Right lobe of liver (tissue), 4 donors: Measurements from ENCODE around the gene PLOD1.

Experiments
- POLR2A ChIP-seq: fragments of 450-650 bp; IDR thresholded peaks from one replicate; pipeline ENCODE4 v1.6.1; 2017; ENCODE audit warnings: antibody characterized with exemption, mild to moderate bottlenecking
- TF ChIP-seq, protein P1 (sequence below), 4 donors: fragments of 200-600 bp in 3 of 4; fragments of 450-650 bp in 1 of 4; IDR thresholded peaks; one replicate each; pipeline versions ENCODE4 v1.5.1 to v1.8.0; 2016 to 2022; ENCODE audit warnings: antibody characterized with exemption in 4 of 4, mild to moderate bottlenecking in 2 of 4
- donor health status: DM: no; HTN: no; CAD: no.
- donor health status: DM: no; HTN: no; CAD: no.
- donor health status: DM: no; HTN: yes; CAD: no.

- TF ChIP-seq, protein P1, sequence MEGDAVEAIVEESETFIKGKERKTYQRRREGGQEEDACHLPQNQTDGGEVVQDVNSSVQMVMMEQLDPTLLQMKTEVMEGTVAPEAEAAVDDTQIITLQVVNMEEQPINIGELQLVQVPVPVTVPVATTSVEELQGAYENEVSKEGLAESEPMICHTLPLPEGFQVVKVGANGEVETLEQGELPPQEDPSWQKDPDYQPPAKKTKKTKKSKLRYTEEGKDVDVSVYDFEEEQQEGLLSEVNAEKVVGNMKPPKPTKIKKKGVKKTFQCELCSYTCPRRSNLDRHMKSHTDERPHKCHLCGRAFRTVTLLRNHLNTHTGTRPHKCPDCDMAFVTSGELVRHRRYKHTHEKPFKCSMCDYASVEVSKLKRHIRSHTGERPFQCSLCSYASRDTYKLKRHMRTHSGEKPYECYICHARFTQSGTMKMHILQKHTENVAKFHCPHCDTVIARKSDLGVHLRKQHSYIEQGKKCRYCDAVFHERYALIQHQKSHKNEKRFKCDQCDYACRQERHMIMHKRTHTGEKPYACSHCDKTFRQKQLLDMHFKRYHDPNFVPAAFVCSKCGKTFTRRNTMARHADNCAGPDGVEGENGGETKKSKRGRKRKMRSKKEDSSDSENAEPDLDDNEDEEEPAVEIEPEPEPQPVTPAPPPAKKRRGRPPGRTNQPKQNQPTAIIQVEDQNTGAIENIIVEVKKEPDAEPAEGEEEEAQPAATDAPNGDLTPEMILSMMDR (IDR thresholded peaks at IDR 0.05) = no peak
- peak; percentile 76 for TF ChIP-seq POLR2A
Measured at GRCh38 chr1:11979851-11980675, 45.5 kb downstream of the PLOD1 start, which contains the start of gene MFN2.
